NCI-H1092 (cell line): ENCODE data around the gene MYBPH.

ENCODE experiments used
- DNase-seq: peaks from one replicate; lab custom pipeline; 2025; lab: John Stamatoyannopoulos, UW

The MYBPH gene, protein sequence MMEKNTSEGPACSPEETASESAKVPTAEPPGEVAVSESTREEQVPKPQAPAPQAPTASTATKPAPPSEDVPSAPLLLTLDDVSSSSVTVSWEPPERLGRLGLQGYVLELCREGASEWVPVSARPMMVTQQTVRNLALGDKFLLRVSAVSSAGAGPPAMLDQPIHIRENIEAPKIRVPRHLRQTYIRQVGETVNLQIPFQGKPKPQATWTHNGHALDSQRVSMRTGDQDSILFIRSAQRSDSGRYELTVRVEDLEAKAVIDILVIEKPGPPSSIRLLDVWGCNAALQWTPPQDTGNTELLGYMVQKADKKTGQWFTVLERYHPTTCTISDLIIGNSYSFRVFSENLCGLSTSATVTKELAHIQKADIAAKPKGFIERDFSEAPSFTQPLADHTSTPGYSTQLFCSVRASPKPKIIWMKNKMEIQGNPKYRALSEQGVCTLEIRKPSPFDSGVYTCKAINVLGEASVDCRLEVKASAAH

DNA sequence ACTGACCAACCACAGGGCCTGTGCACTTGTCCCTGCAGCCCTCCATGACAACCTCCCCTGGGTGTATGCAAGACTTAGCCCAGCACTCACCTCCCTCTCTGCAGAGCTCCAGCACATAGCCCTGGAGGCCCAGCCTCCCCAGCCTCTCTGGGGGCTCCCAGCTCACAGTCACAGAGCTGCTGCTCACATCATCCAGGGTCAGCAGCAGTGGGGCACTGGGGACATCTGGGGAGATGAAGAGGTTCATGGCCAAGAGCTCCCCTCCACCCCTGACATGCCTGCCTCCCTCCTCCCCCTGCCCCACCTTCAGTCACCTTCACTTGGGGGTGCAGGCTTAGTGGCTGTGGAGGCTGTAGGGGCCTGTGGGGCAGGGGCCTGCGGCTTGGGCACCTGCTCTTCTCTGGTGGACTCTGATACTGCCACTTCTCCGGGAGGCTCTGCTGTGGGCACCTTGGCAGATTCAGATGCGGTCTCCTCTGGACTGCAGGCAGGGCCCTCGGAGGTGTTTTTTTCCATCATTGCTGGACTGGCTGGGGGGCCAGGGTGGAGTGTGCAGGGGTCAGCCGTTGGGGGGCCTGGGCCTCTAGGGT is at the start of gene MYBPH:
TSS of gene MYBPH (minus strand) at position 590 of the 590 bp plus-strand sequence. CDS start at position 519, 71 bp downstream.
- no peak for DNase-seq

DNA sequence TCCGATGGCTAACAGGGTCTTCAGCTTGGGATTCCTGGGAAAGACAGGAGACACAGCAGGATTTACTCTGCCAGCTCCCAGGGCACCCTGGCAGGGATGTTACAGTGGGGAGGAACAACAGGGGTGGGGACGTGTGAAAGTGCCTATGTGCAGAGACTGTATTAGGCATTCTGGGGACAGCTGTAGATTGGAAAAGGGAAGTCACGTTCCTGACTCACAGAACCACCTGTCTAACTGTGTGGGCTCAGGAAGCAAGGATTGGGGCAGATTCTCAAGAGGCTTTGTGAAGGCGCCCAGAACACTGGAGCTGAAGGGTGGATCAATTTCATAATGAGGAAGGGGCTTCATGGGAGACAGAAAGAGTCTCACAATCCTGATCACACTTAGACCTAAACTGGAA is 49.4 kb upstream of the MYBPH start:
- DNase-seq = no peak

DNA sequence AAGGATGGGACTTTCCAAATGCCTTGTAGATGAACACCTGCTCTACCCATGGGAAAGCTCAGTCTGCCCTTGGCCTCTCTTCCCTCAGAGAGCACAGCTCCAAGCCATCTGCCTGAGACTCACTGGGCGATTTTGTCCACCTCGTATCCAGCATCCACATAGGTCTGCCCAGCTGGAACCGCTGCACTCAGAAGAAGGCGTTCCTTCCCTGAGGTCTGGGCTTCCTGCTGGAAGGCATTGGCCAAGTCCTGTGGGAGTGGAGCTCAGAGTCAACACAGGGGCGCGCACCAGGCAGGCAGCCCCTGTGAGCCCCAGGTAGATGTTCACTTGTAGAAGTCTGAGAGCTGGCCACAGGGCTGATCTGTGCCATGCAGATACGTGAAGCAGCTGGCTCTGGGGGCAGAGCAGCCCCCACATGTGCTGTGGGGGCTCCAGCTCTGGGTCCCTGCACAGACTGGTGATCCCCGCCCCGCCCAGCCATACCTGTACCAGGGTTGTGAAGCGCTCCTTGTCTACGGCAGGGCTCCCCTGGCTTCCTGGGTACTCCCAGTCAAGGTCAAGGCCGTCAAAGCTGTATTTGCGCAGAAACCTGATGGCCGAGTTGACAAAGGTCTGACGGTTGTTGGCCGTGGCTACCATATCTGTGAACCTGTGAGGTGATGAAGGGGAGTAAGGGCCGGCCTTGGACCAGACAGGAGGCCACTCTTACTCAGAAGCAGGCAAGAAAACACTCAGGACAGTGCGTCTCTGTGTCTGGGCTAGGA is 47.6 kb upstream of the MYBPH start:
- no peak for DNase-seq

DNA sequence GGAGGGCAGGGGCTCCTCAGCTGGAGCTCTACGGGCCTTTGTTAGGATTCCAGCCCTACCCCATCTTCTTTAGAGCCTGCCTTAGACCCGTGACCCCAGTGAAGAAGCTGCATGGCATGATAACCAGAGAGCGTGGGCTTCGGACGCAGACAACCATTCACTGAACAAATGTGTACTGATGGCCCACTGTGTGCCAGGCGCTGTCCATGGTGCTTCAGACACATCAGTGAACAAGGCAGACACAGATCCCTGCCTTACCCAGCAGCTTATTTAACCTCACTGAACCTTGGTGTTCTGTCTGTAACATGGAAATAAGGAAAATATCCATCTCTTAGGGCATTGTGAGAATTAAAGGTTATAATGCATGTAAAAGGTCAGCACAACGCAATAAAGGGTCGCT is 44.3 kb upstream of the MYBPH start:
- DNase-seq = no peak

DNA sequence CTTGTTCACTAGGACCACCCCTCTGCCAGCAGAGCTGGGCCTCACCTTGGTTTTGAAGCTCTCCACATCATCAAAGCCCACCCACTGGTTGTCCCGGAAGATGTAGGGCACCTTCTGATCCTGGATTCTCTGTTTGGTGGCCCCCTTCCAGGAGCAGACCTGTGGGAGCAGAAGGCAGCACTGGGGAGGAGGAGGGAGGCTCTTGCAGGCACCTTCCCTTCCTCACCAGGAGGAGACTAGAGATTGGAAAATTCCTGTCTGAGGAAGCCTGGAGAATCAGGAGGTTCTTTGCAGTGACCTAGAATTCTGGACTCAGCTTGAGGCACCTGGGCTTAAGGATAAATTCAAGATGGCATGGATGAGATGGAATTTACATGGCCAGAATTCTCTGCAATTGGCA is 43.5 kb upstream of the MYBPH start:
- DNase-seq = no peak

DNA sequence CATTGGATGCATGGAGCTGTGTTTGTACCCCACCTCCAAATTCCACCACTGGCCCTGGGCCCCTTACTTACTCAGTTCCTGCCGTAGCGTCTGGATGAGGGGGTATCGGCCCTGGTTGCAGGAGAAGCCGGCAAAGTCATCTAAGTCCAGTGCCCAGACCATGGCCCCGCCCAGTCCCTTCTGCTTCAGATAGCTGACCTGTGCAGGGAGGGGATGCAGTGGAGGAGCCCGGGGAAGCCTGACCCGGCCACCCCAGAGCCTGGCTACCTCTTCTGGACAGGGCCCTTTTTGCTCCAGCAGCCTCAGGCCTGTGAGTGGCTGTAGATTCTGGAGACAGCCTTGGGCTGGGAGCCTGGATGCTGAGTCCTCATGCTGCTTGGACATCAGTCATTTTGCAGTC is 42.0 kb upstream of the MYBPH start:
- DNase-seq = no peak

DNA sequence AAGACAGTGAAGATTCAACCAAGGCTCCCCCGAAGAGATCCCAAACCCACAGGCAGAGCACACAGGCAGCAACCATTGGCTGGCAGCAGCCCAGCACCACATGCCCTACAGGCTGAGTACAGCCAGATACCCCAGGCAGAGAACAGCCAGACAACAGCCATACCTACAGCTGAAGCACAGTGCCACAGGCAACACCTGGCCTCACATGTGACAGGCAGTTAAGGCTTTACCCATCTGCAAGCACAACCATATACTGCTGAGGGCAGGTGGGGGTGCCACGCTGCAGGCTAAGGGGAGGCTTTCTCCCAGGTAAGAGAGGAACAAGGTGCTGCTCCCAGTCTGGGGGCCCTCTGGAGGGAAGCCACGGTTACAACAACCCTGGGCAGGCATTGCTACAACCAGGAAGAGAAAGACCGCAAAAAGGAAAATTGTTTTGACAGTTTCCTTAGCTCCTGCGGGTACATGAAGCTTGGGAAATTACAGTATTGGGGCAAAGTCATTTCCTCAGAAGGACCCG is 41.6 kb upstream of the MYBPH start:
- DNase-seq = no peak

DNA sequence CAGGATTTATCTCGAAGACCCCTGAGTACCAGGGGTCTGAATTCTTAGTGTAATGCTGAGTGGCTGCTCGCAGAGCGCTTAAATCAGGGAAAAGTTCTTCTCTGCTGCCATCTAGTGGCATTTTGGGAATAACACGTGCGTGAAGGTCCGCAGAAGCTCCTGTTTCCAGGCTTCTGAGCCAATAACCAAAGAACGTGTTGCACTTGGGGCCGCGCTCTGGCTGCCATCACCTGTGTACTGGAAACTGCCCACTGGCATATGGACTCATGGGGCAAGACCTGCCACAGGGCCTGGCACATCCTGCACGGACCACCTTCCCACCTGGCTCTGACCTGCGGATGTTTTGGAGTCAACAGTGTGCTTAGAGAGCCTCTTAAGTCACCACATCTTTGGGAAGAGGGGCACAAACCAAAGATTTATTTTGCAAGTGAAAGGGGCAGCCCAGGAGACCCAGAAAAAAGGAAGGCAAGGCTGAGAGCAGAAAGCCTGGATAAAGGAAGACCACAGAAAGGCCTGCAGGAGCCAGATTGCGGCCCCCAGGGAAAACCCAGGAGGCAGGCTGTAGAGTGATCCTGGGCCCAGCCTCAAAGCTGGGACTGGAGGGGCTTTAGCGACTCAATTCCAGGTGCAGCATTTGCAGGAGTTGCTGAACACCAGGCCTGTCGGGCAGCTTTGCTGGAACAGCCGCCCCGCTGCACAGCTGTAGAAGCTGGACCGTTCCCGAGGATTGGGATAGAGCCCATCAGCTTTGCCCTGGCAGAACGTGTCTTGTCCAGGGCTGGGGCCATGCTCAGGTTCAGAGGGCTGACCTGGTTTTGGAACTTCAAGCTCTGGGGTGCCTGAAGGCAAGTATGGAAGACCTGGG is 40.9 kb upstream of the MYBPH start:
- peak; percentile 68 for DNase-seq

DNA sequence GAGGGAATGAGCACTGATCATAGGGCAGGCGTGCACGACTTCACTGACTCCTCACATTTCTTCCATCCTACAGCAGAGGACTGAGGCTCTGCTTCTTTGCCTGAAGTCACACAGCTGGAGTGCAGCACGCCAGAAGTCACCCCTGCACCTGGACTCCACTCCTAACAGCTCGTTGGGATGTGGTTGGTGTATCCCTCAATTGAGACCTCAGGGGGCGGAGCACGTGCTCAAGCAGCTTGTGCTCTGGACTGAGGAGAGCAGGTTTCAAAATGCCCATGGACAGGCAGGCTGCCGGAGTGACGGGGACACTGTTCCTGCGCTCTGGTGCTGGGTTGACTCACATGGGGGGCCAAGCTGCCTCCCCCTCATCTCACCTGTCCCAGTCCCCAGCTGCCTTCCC is 39.9 kb upstream of the MYBPH start:
- no peak for DNase-seq

DNA sequence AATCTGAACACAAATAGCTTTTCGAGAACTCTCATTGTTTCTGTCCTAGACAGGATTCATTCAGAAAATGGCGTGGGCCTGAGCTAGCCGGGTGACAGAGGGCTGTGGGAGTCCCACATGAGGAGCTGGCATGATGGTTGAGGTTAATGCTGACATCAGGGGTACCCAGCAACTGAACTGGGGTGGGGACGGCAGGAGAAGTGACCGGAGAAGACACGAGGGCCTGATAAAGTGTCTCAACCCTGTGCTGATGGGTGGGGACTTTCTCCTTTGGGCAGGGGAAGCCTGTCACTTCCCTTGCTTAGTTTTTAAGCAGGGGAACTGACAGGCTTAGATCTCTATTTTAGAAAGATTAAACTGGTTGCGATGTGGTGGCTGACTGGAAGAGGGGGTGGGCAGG is 39.2 kb upstream of the MYBPH start:
- DNase-seq = no peak

DNA sequence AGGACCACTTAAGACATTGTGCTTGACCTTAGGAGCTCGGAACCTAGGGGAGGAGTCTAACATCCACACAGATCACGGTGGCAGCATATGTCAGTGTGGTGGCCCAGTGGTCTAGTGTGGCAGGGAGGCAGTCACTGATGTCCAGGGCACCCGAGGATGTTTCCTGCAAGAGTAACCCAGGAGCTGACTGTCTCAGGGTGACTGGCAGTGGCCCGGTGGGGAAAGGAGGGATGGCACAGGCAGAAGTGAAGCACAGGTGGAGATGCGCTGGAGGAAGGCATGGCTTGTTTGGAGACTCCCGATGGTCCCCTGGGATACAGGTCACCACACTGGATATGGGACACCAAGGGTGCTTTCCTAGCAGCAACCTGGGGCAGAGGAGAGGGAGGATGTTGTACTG is 37.5 kb upstream of the MYBPH start:
- DNase-seq = no peak

DNA sequence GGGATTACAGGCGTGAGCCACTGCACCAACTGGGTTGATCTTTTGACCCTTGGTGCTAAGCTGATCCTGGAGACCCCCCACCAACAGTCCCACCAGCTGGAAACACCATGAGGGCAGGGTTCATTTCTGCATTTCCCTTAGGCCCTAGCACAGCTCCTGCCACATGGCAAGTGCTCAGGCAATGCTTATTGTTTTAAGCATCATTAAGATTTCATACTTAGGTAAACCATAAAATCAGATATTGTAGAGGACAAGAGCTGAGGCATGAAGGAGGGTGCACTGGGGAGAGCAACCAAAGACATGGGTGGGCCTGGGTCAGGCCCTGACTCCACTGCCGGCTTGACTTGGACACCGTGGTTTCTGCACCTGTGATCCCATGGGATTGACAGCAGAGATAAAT is 36.2 kb upstream of the MYBPH start:
- no peak for DNase-seq

DNA sequence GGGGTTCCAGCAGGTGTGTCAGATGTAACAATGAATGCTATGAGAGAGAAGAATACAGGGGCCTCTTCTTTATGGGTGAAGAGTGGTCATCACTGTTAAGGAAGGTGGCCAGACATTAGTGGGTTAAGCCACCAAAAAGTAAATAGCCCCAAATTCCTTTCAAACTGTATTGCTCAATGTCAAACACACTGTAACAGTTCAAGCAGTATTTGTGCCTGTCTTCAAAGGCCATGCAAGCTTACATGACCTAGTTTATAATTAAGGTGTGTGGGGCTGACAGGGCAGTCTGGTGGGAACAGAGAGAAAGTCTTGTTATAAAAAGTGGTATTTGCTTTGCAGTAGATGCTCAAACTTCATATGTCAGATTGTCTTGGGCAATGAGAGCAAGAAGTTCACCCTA is 35.4 kb upstream of the MYBPH start:
- no peak for DNase-seq

DNA sequence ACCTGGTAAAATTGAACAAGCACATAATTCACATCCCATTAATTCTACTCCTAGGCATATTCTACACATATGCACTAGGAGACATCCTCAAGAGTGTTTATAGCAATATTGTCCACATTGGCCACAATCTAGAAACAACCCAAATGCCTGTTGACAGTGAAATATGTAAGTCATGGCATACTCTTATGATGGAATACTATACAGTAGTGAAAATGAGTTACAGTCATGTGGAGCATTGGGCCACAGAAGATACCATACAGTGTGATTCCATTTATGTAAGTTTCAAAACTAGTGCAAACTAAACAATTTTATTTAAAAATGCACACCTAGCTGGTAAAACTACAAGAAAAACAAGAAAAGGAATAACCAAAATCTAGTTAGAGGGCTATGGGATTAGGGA is 34.7 kb upstream of the MYBPH start:
- no peak for DNase-seq

DNA sequence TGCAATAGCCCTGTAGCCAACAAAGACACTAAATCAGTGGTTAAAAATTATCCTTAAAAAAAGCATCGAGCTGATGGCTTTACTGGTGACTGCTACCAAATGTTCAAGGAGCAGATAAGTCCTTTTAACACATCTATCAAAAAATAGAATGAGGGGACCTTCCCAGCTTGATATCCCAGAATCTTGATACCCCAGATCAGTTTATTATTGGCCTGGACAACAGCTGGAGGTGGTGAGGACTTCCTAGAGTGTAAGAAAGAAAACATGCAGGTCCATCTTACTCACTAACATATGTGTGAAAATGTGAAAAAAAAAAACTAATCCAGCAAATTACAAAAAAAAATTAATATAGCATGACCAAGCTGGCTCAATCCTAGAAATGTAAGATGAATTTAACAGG is 32.6 kb upstream of the MYBPH start:
- DNase-seq = no peak

DNA sequence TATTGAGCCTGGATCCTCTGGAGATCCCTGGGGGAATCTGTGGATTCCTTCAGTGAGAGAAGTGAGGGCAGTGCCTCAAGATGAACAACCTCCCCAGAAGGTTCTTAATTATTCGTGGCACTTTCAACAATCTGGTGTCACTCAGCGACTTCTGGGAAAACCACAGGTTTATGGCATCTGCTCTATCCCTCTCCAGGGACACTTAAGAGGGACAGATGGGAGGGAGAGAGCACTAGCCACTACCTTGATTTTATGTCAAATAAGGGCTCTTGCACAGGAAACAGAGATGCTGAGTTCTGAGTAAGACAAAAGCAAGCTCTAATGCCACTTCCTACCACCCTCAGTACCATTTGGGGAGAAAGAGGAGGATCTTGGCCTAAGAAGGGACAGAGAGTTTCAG is 32.1 kb upstream of the MYBPH start:
- no peak for DNase-seq

DNA sequence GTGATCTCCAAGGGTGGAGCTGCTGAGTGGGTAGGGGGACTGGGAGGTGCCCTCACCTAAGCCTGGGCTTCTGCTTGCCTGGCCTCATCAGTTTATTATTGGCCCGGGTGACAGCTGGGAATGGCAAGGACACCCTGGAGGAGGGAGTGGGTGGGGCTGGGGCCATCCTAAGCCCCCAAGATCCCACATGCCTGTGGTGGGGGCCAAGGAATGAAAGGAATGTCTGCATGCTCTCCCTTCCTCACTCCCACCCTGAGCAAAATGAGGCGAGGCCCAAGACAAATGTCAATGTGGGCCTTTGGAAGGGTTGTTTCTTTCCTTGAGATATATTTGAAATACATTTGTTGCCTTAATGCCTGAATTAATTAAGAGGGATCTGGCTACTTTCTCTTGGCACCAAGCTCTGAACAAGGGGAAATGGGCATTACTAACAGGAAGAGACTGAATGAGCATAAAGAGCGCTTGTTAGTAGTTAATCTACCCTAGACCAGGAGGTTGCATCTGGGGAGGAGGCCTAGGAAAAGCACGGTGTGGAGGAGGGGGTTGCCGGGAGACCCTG is 30.6 kb upstream of the MYBPH start:
- no peak for DNase-seq

DNA sequence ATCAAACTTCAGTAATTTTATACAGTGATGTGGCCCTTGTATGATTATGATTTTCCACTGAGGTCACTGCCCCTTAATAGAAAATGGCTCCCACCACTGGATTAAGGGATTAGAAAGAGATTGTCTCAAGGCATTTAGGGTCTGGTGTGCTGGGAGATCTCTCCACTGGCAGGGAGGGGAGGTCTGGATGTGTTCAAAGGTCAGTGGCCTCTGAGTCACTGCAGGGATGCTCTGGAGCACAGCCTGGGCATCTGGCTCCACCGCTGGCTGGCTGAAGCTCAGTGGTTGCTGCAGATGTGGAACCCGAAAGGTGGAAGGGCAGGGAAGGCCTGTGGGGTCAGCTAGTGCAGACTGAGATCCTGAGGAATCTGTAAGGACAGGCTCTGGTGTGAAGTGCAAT is 29.1 kb upstream of the MYBPH start:
- DNase-seq = no peak

DNA sequence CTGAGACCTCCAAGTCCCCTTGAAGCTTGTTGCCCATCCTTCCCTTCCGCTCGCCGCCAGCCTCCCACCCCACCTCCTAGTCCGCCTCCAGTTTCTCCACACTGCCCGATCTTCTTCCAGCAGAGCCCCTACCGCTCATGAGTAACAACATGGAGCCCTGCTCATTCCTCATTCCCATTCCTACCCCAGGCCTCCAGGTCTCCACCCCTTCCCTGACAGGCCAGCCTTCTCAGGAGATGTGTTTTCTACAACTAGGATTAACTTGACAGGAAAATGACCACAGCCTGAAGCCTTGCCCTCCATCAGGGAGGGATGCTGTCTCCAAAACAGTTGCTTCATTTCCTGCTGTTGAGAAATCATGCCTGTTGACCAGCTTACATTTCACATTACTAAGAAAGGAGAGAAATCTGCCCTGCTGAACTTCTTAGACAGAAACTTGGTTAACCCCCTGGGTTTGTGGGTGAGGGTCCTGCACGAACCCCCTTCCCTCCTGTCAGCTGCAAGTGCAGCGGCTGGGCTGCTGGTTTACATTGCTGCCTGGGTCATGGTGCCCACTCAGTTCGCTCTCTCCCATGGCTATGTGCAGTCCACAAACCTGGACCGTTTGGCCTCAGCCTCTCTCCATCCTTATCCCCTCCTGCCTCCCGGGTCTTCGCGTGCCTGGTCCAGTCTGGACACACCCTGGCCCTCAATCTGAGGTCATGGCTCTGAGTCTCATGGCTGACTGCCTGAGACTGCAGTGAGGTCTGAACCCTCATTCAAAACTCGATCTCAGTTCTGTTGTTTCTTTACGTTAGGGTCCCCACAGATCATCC is 27.0 kb upstream of the MYBPH start:
- DNase-seq = no peak

DNA sequence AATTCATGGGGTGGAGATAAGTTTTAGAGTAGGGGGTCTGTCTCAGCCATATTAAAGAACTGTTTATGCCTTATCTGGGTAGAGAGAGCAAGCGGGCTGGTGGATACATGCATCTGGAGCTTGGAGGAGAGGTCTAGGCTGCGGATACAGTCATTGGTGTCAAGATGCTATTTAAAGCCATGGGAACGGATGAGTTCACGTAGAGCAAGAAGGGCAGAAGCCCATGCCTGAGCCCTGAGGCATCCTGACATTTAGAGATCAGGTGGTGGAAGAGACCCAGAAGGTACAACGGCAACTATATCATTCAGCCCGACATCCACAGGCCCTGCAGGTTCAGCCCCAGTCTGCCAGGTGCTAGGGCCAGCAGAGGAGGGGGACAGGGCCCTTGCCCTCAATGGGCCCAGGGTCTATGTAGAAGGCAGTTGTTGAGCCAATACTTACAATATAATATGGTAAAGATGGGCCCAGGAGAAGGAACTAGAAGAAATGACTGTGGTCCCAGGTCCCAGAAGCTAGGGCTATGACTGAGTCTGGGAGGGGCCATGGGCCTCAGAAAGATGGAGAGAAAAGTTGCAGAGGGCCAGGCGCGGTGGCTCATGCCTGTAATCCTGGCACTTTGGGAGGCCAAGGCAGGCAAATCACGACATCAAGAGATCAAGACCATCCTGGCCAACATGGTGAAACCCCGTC is 26.0 kb upstream of the MYBPH start:
- no peak for DNase-seq
